Measurements from ENCODE around the gene WWC2.

The WWC2 gene

DNA sequence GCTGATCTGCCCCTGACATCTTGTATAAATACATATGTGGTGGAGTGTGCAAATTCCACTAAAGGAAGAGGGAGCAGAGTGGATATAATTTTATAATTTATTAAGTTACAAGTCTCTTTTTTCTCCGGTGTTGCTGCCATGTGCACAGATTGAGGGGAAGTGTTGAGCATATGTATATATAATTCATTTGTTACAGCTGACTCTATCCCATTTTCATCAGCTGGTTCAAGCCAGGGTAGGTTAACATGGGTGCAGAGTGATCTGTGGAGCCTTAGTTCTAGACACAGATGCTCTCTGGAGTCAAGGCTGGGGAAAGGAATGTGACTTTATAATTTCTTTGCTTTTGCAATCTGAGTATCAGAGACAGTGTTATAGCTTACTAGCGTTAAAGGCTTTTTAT, 103.5 kb downstream of the WWC2 start:
- DNase-seq (ENCODE audit: low read depth in 3 of 3): no peak

DNA sequence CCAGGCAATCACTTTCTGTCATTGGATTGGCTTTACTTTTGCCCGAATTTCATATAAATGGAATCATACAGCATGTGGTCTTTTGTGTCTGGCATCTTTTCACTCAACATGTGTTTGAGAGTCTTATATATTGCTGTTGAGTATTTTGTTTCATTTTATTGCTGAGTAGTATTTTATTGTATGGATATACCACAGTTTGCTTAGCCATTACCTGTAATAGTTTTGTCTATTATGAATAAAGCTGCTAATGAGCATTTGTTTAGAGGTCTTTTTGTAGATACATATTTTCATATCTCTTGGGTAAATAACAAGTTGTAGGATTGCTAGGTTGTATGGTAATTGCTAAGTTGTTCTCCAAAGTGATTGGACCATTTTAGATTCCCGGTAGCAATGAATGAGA, 105.7 kb downstream of the WWC2 start:
- no peak for DNase-seq (ENCODE audit: low read depth in 3 of 3)

DNA sequence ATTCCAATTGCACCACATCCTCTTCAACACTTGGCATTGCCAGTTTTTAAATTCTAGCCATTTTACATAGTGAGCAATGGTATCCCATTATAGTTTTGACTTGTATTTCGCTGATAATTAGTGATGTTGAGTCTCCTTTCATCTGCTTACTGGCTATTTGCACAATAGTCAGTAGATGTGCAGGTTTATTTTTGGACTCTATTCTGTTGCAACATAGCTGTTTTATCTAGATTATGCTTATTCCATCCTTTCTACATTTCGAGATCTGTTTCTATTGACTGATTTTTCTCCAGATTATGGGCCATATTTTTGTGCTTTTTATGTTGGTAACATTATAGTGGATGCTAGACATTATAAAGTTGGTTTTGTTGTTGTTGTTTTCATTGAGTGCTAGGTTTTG, 106.1 kb downstream of the WWC2 start:
- DNase-seq (ENCODE audit: low read depth in 3 of 3): no peak

DNA sequence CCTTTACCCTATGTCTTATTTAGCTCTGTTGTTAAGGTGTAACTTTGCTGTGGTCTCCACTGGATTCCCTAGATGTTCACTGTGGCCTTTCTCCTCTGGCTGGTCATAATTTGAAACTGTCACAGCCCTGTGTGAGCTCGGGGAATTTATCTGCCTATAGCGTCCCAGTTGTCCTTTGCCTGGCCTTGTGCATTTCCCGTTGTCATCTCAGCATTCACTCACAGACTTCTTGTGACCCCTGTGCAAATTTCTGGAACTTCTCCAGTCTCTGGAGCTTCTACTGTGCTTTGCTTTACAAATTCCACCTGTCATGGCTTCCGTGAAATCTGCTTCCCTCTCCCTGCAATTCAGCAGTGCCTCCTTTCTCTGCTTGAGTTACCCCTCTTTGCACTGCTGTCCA, 106.7 kb downstream of the WWC2 start:
- DNase-seq (ENCODE audit: low read depth in 3 of 3): no peak

DNA sequence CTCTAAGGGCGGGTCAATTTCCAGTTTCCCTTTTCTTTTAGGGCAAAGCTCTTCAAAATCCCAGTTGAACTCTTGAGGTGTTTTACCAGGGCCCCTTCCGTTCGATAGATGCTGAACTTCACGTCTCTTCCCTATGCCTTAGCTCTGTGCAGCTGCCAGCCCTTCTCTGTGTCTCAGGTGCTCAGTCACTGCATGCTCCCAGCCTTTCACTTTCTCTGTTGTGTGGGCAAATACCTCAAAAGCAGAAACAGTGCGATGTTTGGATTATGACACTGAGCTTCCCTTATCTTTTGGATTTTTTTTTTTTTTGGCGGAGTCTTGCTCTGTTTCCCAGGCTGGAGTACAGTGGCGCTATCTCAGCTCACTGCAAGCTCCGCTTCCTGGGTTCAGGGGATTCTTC, 112.5 kb downstream of the WWC2 start:
- no peak for DNase-seq (ENCODE audit: low read depth in 3 of 3)

DNA sequence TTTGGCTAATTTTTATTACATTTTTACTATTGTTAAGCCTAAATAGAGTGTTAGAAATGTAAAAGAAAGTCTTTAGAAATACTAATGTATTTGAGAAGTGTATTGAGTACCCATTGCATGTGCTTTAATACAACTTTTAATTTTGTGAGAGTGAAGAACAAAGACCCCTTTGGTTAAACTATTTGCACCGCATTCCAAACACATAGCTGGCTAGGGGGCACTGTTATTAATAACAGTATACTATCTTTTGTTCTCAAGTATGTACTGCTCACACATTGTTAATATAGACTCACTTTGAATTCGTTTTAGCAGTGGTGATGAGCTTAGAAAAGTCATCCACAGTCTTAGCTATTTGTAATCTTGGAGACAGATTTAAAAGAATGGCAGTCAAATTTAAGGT, 114.9 kb downstream of the WWC2 start:
- no peak for DNase-seq (ENCODE audit: low read depth in 3 of 3)

DNA sequence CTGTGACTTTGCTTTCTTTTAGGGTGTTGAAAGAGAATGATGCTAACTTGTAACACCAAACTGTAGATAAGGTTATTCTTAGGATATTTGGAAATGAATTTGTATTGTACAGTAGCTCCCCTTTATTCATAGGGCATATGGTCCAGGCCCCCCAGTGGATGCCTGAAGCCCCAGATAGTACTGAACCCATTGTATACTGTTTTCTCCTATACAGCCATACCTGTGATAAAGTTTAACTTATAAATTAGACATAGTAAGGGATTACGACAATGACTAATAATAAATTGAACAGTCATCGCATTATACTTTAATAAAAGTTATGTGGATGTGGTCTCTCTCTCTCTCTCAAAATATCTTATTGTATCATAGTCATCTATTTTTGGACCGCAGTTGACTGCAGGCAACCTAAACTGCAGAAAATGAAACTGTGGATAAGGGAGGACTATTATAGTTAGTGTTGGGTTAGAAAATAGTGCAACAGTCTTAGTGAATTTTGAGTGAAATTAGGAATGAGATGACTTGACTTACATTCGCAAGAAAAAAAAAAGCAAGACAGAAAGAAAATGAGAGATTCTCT, 115.9 kb downstream of the WWC2 start:
- DNase-seq (ENCODE audit: low read depth in 3 of 3): no peak

DNA sequence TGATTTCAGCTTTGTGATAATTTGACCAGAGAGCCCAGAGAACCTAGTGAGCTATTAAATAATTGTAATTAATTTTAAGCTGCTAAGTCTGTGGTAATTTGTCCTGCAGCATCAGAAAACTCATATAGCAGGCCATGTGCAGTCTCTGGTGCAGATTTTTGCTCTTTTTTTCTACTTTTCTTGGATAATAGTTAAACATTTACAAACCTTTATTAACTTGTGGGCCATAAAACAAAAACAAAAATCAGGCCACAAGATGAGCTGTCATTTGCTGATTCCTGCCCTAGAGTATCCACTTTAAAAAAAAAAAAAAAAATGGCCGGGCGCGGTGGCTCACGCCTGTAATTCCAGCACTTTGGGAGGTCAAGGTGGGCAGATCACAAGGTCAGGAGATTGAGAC, 121.2 kb downstream of the WWC2 start:
- no peak for DNase-seq (ENCODE audit: low read depth in 3 of 3)

DNA sequence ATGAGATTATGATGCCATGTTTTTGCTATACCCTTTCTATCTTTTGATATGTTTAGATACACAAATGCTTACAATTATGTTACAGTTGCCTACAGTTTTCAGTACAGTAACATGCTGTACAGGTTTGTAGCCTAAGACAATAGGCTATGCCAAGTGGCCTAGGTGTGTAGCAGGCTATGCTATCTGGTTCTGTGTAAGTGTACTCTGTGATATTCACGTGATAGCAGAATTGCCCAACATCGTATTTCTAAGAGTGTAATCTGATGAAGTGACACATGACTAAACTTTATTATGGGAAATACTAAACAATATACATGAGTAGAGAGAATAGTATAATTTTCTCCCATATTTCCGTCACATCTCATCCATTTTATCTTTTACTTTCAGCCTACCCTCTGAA, 124.0 kb downstream of the WWC2 start:
- no peak for DNase-seq (ENCODE audit: low read depth in 3 of 3)

DNA sequence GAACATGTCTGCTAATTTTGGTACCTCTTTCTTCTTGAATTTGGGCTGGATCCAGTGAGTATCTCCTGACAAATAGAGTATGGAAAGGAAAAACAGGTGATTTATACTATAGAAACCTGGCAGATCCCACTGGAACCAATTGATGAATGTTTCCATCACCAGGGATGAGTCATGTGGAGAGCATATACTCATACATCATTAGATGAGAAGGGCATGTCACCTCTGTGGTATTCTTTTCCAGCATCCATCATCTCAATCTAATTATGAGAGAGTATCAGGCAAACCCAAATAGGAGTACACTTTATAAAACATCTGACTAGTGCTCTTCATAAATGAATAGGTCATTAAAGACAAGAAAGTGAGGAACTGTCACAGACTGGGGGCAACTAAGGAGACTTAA, 130.3 kb downstream of the WWC2 start:
- DNase-seq (ENCODE audit: low read depth in 3 of 3): no peak

DNA sequence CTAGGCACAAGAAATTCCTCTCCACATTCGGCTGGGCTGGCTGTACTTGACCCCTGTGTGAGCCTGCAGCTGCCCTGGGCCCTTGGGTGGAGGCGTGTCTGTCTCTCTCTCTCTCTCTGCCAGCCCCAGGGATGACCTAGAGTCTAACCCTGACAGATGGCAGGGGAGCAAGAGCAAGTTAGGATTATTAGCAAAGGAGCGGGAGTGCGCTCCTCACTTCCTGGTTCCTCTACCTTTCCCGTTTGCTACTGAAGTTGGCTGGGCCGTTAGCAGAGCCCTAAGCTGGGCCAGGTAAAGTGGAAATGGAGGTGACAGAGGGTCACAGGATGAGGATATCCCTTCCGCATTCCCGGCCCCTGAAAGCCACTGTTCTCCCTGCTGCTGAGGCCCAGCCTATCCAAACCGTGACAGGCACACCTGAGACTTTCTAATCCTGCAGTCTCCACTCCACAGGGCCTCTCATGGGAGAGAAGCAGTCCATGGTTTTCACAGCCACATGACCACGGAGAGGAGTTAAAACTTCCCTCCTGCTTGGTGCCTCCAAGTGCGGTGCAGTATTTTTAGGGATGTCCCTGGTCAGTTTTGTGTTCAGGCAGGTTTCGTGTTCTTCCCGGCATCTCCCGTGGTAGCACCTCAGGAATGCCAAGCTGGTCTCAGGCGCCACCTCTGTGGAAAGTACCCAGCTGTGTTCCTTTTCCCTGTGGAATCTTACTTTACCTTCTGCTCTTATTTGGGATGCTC, 141.7 kb downstream of the WWC2 start:
- no peak for DNase-seq (ENCODE audit: low read depth in 3 of 3)

DNA sequence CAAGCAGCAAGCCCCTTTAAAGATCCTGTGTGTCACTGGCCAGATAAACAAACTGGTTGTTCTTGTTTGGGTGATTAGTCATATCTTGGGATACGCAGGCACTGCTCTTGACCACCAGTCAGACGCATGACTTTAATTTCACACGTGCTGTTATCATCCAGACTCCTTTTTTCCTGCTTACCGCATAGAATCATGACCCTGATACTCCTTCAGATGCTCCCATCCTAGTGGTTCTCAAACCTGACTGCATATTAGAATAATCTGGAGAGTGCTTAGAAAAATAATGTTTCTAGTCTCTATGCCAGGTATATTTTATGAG, 142.2 kb downstream of the WWC2 start:
- no peak for DNase-seq (ENCODE audit: low read depth in 3 of 3)

DNA sequence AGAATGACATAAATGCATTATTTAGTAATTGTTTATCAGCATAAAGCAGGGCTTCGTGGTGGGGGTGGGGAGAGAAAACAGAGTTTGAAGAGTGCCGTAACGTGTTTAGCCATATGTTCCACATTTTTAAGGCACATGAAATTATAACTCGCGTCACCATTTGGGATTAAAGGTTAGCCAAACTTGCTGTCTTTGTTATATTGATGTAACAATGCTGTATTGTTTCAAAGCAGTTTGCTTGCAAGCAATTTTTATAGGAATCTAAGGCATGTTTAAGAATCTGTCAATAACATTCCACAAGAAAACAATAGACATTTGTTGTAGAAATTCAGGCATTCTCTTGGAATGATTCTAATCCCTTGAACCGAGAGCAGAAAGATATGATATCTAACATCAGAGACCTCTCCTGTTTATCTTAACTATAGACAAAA, 142.7 kb downstream of the WWC2 start:
- DNase-seq (ENCODE audit: low read depth in 3 of 3): no peak

DNA sequence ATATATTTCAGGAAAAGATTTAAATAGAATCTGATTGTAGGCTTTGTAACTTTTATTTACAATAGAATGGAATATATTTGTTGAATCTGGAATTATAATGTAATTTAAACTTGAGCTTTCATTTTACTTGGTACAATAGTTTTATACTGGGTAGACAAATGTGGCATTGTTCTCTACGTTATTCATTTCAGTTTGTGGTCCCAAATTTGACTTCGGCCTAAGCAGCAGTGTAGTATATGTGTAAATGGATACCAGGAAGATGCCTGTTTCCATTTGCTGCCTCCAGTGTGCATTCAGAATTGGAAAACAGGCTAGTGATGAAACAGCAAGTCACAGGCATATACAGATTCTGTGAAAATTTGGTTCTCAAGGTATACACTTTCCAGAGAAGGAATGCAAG, 143.2 kb downstream of the WWC2 start:
- DNase-seq (ENCODE audit: low read depth in 3 of 3): no peak

DNA sequence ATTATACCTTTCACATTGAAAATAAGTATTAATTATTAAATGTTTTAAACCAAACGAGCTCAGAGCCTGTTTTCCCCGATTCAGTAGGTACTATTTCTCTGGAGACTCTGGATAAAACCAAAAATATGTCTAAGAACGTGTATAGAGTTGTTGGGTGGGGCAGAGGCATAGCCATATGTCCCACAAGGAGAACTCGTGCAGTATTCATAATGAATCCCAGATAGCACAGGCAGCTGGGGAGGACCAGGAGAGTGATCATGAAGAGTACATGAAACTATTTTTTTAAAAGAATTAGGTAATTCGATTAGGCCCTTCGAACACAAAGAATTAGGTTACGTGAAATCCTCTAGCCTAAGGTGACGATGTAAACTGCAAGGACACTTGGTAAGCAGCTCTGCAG, 145.0 kb downstream of the WWC2 start:
- no peak for DNase-seq (ENCODE audit: low read depth in 3 of 3)

DNA sequence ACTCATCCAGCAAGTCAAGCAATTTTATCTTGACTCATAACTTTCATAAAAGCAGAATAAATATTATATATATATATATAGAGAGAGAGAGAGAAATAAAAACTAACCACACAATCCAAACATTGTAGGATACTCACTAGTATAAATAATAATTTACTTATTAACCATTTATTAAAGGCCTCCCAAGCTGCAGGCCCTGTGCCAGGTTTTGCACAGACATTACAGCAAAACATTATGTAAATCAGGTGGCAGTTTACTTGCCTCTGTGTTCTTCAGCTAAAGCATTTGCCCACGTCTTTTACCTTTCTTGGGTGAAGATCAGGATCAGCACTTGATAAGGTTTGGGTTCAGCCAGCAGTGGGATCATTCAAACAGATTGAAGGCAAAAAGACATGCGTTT, 145.4 kb downstream of the WWC2 start:
- no peak for DNase-seq (ENCODE audit: low read depth in 3 of 3)

DNA sequence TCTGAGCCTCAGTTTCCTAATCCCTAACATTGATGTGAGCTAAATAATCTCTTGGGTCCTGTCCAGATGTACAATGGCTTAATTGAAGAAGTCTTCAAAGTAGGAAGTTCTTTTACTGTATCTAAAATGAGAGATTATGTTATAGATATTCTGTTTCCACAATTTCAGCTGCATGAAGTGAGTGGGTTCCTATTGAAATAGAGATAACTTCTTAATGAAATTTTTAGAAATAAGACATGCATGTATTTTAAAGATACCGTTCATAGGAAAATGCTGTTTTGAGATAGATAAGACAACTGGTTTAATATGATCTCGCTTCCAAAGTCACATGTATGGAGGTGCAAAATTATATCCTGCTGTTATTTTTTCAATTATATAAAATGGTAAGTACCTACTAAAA, 149.1 kb downstream of the WWC2 start:
- DNase-seq (ENCODE audit: low read depth in 3 of 3): no peak

DNA sequence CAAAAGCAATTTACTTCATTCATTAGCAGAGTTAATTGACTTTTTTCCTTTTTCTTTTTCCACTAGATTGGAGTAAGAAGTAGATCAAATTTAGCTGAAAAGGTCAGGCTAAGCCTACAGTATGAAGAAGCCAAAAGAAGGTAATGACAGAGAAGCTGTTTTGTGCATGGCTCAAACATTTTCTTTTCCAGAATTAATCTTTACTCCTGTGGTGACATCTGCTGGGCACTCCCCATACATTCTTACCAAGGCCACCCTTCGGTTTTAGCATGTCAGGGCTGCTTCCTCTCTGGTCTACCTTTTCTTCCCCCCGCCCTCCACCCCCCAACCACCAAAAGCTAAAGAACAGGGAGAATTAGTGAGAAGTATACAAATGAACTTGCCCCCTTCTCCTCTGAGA, 150.8 kb downstream of the WWC2 start:
- no peak for DNase-seq (ENCODE audit: low read depth in 3 of 3)

DNA sequence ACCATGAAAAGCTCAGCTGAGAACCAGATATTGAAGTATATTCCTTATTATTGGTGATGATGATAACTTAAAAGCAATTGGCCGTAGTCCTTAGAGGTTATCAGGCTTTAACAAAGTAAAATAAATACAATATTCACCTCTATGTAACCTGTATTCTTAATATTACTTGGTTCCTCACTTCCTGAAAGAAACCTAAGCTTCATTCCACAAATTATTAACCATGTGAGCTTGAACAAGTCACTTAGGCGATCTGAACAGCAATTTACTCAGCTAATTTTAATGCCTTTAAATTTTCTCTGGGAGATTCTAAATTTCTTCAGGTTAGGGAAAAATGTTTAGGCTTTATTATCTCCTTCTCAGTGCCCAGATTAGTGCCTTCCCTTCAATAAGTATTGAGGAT, 151.8 kb downstream of the WWC2 start:
- DNase-seq (ENCODE audit: low read depth in 3 of 3): no peak

DNA sequence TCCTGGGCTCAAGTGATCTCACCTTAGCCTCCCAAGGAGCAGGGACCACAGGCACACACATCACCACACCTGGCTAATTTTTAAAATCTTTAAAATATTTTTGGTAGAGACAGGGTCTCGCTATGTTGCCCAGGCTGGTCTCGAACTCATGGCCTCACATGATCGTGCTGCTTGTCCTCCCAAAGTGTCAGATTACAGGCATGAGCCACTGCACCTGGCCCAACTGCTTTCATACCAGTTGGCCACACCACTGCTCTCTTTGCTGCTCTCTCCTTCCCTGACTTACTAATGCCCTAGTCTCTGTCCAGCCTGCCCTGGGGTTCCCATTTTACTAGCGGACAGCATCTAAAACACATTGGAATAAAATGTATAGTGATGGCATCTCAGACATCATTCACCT, 153.9 kb downstream of the WWC2 start:
- no peak for DNase-seq (ENCODE audit: low read depth in 3 of 3)

DNA sequence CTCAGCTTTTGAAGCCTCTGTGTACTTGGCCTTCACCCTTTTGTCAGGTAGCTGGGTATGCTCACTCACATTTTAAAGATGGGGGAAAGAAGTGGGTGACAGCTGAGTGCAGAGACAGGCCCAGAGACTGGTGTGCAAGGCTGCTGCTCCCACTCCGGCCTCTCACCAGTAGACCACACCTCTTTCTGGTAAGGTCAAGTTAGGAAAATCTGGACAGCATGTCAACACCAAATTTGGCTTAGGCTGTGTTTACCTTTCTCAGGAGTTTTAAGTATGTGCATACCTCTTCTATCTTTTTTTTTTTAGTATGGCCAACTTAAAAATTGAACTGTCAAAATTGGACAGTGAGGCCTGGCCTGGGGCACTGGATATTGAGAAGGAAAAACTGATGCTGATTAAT, 154.4 kb downstream of the WWC2 start:
- DNase-seq (ENCODE audit: low read depth in 3 of 3): no peak

DNA sequence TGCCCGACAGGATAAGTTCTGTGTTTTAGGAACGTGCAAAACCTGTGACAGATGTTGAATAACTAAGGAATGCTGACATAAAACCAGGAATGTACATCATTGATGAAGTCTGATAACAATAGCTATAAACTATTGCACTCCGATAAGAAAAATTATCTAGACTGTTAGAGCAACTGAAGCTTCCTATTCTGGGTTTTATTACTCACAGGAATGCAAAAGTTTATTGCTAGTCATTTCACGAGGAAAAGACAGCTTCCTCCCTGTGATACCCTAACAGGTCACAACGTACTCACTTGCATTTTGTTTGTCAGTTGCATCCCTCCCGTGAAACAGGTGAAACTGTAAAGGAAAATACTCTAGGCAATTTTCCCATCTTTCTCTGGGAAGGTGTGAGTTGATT, 155.1 kb downstream of the WWC2 start:
- DNase-seq (ENCODE audit: low read depth in 3 of 3): no peak

DNA sequence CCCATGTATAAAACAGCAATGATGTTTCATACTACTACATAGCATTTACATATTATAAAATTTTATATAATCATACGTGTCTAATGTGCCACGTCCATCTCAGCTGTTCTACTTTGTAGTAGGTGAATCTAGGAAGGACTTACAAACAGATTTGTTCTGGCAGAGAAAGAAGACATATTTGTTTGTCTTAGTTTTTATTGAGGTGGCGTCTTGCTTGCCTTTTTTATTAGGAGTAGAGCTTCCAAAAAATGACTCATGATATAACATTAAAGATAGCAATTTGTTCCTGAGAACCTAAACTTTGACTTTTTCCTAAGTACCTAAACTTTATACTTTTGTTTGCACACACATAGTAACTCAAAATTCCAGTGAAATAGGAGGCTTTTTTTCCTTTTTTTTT, 156.4 kb downstream of the WWC2 start:
- DNase-seq (ENCODE audit: low read depth in 3 of 3): no peak

DNA sequence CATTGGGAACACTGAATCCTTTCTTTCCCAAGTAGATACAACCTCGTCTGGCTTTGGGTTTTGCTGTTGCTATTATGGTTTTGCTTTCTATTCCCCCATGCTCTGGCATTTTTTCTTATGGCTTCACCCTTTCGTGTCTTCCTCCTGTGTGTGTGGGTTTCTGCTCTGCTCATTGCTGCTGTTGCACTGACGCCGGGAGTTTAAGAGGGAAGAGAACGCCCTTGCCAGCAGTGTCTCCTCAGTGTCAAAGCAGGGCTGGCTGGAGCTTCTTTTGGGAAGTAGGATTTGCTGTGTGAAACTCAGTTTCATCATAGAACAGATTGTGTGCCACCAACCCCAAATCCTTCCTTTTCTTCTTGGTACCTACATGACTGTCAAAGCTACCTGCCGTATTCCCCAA, 157.3 kb downstream of the WWC2 start:
- no peak for DNase-seq (ENCODE audit: low read depth in 3 of 3)

Data from stimulated activated CD4-positive, alpha-beta T cell treated with anti-CD3 and anti-CD28 coated beads, TNF-alpha, amount 100 ng/mL, for 48 hours (primary cell).